K562 (cell line): ENCODE results near the gene CAPN10. TPM values are rescaled to one million over a fixed set of nuclear protein-coding genes. Genes with fewer than 3 reads are reported as not detected.

Experiments used
- BRD9 ChIP-seq: fragments of 450-650 bp; IDR thresholded peaks from 2 replicates; pipeline ENCODE4 v1.6.1; 2018; ENCODE audit warnings: low read depth; ENCODE audit not compliant: partially characterized antibody
- E2F4 ChIP-seq: sonication (generic); formaldehyde crosslinking; IDR thresholded peaks from 2 replicates; pipeline ENCODE4 v1.8.0; 2022; ENCODE audit warnings: mild to moderate bottlenecking, low read depth, missing genetic modification reagents
- ELF4 ChIP-seq: fragments of 450-650 bp; formaldehyde crosslinking; IDR thresholded peaks from 2 replicates; pipeline ENCODE4 v1.4.0; 2022; ENCODE audit warnings: missing genetic modification characterization
- GABPB1 ChIP-seq: sonication (generic); formaldehyde crosslinking; IDR thresholded peaks from 2 replicates; pipeline ENCODE4 v1.8.0; 2022; ENCODE audit warnings: mild to moderate bottlenecking, missing genetic modification reagents
- MITF ChIP-seq: IDR thresholded peaks from 2 replicates; pipeline ENCODE4 v1.6.1; 2014; ENCODE audit warnings: antibody characterized with exemption
- NR2C2 ChIP-seq, 2 experiments: fragments of 200-800 bp in 1 of 2; sonication (Bioruptor generic) in 1 of 2; sonication (generic) in 1 of 2; formaldehyde crosslinking in 1 of 2; IDR thresholded peaks; 2 replicates each; pipeline versions ENCODE4 v1.6.1 to v1.8.0; 2016 to 2022; ENCODE audit warnings: mild to moderate bottlenecking in 1 of 2, missing compliant biosample characterization in 1 of 2, missing genetic modification characterization in 1 of 2, missing genetic modification reagents in 1 of 2
- POLR2AphosphoS2 ChIP-seq: IDR thresholded peaks from 2 replicates; pipeline ENCODE4 v1.6.1; 2012; ENCODE audit warnings: low read length, improper control_type of control experiment
- POLR2AphosphoS5 ChIP-seq: IDR thresholded peaks from 2 replicates; pipeline ENCODE4 v1.6.1; 2011; ENCODE audit warnings: mild to moderate bottlenecking, low read depth, low read length, moderate library complexity; ENCODE audit not compliant: control insufficient read depth, insufficient read depth
- PRDM10 ChIP-seq: fragments of 450-650 bp; IDR thresholded peaks from 2 replicates; pipeline ENCODE4 v1.6.1; 2018; ENCODE audit not compliant: partially characterized antibody
- PURB ChIP-seq: sonication (generic); formaldehyde crosslinking; IDR thresholded peaks from 2 replicates; pipeline ENCODE4 v1.9.0; 2021; ENCODE audit warnings: low read depth, mild to moderate bottlenecking, missing genetic modification reagents
- RBBP5 ChIP-seq: fragments of 200-600 bp; sonication (generic); IDR thresholded peaks from 2 replicates; pipeline ENCODE4 v1.6.1; 2012; ENCODE audit warnings: borderline replicate concordance, mild to moderate bottlenecking, low read length, control low read depth, inconsistent platforms; ENCODE audit not compliant: insufficient read depth, poor library complexity, severe bottlenecking
- TAF9B ChIP-seq: fragments of 450-650 bp; IDR thresholded peaks from 2 replicates; pipeline ENCODE4 v1.6.1; 2018; ENCODE audit warnings: mild to moderate bottlenecking; ENCODE audit not compliant: partially characterized antibody
- TARDBP ChIP-seq: fragments of 450-650 bp; IDR thresholded peaks from 2 replicates; pipeline ENCODE4 v1.6.1; 2016
- TRIM24 ChIP-seq, 2 experiments: fragments of 450-650 bp; IDR thresholded peaks; 2 replicates each; pipeline ENCODE4 v1.6.1; 2016
- ZEB2 ChIP-seq: fragments of 450-650 bp; IDR thresholded peaks from 2 replicates; pipeline ENCODE4 v1.6.1; 2016
- ZNF133 ChIP-seq: fragments of 250-450 bp; sonication (Bioruptor Pico); IDR thresholded peaks from 2 replicates; pipeline ENCODE4 v1.4.0; 2020; ENCODE audit warnings: mild to moderate bottlenecking
- ZNF584 ChIP-seq: fragments of 200-800 bp; sonication (Bioruptor generic); IDR thresholded peaks from 2 replicates; pipeline ENCODE4 v1.6.1; 2016; ENCODE audit warnings: low read depth, mild to moderate bottlenecking, missing genetic modification characterization, missing compliant biosample characterization
- polyA plus RNA-seq, 8 experiments: library from polyadenylated mRNA; depleted of rRNA in 4 of 8; stranded (reverse) in 5 of 8; unstranded in 3 of 8; fragments of >200 nt; fragmentation: Nextera tagmentation in 2 of 8; fragmentation: Illumina TruSeq in 1 of 8; extraction: Ambion mirVana in 2 of 8; extraction: Trizol in 1 of 8; gene quantifications; 2 replicates each; pipeline versions ENCODE4 v1.2.1 to v1.2.3, GENCODE V29; 2011 to 2014; ENCODE audit warnings: inconsistent platforms in 1 of 8, missing spikeins in 1 of 8
- total RNA-seq, 7 experiments: library from RNA; depleted of rRNA in 6 of 7; stranded (reverse); fragments of >200 nt in 6 of 7; fragmentation: Illumina TruSeq in 2 of 7; extraction: Trizol in 2 of 7; gene quantifications; 2 replicates each; pipeline versions ENCODE4 v1.2.1 to v1.2.3, GENCODE V29; 2011 to 2021; ENCODE audit warnings: low replicate concordance in 1 of 7
- TF ChIP-seq, protein P1 (sequence below), 2 experiments: fragments of 450-650 bp; IDR thresholded peaks; 2 replicates each; pipeline ENCODE4 v1.6.1; 2016

Gene CAPN10
- total and polyA plus RNA-seq, 9 of the 15 experiments (the other 6 are each of a cell fraction or from before 2014, with no cell fraction given) = 0.08 to 26.1 (median 8.4) TPM

DNA sequence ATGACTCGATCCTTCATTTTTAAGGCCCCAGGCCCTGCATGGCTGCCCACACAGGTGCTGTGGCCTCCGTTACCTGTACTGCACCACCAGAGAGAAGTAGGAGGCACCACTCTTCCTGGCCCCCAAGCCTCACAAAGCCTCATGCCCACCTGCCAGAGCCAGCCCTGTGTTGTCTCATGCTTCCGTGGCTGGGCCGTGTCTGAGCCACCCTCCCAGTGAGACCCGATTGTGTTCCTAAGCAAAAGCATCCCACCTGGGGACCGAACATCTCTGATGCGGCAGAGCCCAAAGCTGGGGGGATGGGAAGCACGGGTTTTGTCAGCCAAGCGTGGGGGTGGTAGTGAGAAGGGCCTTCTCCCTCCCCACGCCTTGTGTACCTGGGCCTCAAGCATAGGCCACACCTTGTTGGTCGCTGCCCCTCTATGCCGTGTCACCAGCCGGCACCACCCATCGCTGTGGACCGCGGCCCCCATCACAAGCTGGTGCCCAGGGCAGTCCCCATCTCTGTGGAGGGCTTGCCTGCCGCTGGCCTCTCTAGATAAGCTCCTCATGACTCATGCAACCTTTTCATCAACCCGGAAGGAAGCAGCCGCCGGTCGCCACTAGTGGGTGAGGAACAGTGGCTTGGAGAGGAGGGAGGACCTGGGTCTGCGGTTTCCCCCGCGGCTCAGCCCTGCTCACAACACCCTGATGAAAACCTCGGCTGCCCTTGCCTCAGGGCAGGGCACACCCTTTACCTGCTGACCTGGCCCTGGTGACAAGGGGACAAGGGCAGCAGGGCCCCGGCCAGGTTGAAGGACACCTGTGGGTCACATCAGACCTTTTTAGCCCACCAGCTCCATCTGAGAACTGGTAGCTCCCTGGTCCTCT lies 21.0 kb upstream of the CAPN10 start (continued):
- TF ChIP-seq ELF4 (CRISPR knock-in tag) (peak; percentile 62; the same call in 1 of the 2 replicates), RBBP5 (peak; percentile 56), TRIM24 (IDR thresholded peaks at IDR 0.05) (peak in 1 of 2 experiments; percentile 66; a peak in 1 of 4 replicates), E2F4 (no peak), MITF (peak; percentile 58; the same call in 1 of the 2 replicates), TARDBP (no peak), POLR2AphosphoS2 (0 out of 2 replicates have a peak, but pooled peaks have one; percentile 7), ZNF584 (no peak), GABPB1 (CRISPR knock-in tag) (peak; percentile 55; the same call in 1 of the 2 replicates), NR2C2 (CRISPR knock-in tag; IDR thresholded peaks at IDR 0.05) (no peak), NR2C2 (tag; IDR thresholded peaks at IDR 0.05) (peak; percentile 88), POLR2AphosphoS5 (peak; percentile 64; the same call in 1 of the 2 replicates), TAF9B (peak; percentile 54), PURB (CRISPR knock-in tag) (no peak), ZEB2 (peak; percentile 76), ZNF133 (CRISPR knock-in tag) (no peak), BRD9 (peak; percentile 42), PRDM10 (peak; percentile 88)
- TF ChIP-seq, protein P1, sequence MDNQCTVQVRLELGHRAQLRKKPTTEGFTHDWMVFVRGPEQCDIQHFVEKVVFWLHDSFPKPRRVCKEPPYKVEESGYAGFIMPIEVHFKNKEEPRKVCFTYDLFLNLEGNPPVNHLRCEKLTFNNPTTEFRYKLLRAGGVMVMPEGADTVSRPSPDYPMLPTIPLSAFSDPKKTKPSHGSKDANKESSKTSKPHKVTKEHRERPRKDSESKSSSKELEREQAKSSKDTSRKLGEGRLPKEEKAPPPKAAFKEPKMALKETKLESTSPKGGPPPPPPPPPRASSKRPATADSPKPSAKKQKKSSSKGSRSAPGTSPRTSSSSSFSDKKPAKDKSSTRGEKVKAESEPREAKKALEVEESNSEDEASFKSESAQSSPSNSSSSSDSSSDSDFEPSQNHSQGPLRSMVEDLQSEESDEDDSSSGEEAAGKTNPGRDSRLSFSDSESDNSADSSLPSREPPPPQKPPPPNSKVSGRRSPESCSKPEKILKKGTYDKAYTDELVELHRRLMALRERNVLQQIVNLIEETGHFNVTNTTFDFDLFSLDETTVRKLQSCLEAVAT (IDR thresholded peaks at IDR 0.05) = peak in 1 of 2 experiments; percentile 82; a peak in 1 of 4 replicates
